Stimulated activated CD8-positive, alpha-beta memory T cell treated with anti-CD3 and anti-CD28 coated beads, Interleukin-4, amount 100 ng/mL, for 48 hours (primary cell): ENCODE results near the gene GATAD2A.
"Not testable (repeated sequence)": the region's sequence is repeated elsewhere in the genome, so short reads cannot be mapped to it uniquely, and the experiment has no call there.

Experiments used
- DNase-seq: peaks from one replicate; pipeline ENCODE4 v3.0.0-alpha.2; 2020

GATAD2A gene

GRCh38 chr19:19447536-19448237 lies 42.2 kb downstream of the GATAD2A start:
- no peak for DNase-seq

GRCh38 chr19:19448238-19448544 lies 42.7 kb downstream of the GATAD2A start:
- DNase-seq: no peak

GRCh38 chr19:19451429-19452242 lies 46.2 kb downstream of the GATAD2A start:
- DNase-seq: no peak

- no peak for DNase-seq
Measured at GRCh38 chr19:19452243-19453124, 47.0 kb downstream of the GATAD2A start.

GRCh38 chr19:19453125-19453454 lies 47.6 kb downstream of the GATAD2A start:
- no peak for DNase-seq

GRCh38 chr19:19455166-19455919 lies 49.9 kb downstream of the GATAD2A start:
- DNase-seq: not testable (repeated sequence)

- no peak for DNase-seq
Measured at GRCh38 chr19:19457671-19458070, 52.2 kb downstream of the GATAD2A start.

GRCh38 chr19:19458110-19458816 lies 52.8 kb downstream of the GATAD2A start:
- no peak for DNase-seq

- no peak for DNase-seq
Measured at GRCh38 chr19:19459073-19459472, 53.6 kb downstream of the GATAD2A start.

GRCh38 chr19:19459707-19460251 lies 54.3 kb downstream of the GATAD2A start:
- peak; percentile 77 for DNase-seq

- DNase-seq: peak; percentile 65
Measured at GRCh38 chr19:19460258-19460731, 54.8 kb downstream of the GATAD2A start.

GRCh38 chr19:19460761-19461265 lies 55.3 kb downstream of the GATAD2A start:
- peak; percentile 76 for DNase-seq

- no peak for DNase-seq
Measured at GRCh38 chr19:19461306-19461670, 55.8 kb downstream of the GATAD2A start.

GRCh38 chr19:19461671-19462622 lies 56.5 kb downstream of the GATAD2A start:
- DNase-seq: no peak

GRCh38 chr19:19463348-19464117 lies 58.1 kb downstream of the GATAD2A start:
- no peak for DNase-seq

GRCh38 chr19:19464339-19465098 lies 59.0 kb downstream of the GATAD2A start:
- no peak for DNase-seq

- DNase-seq: no peak
Measured at GRCh38 chr19:19465436-19466070, 60.1 kb downstream of the GATAD2A start.

- DNase-seq: no peak
Measured at GRCh38 chr19:19466201-19466600, 60.7 kb downstream of the GATAD2A start.
